ENCODE data around the gene KRT73. TPM values are rescaled to one million over a fixed set of nuclear protein-coding genes. Genes with fewer than 3 reads are reported as not detected.

The KRT73 gene
- total RNA-seq, 1 donor from 2014 or later, result not detected

- no peak for TF ChIP-seq CTCF (IDR thresholded peaks at IDR 0.05)
- no peaks in the 10 kb centered on the region for H3K9me3 Mint-ChIP-seq (ENCODE audit: low read depth)
- peaks cover 35% of the 10 kb centered on the region for H3K27me3 Mint-ChIP-seq (ENCODE audit: low read depth)
- no peaks in the 10 kb centered on the region for H3K36me3 Mint-ChIP-seq (ENCODE audit: low read depth)
- no peak overlapping the region for H3K4me3 Mint-ChIP-seq (ENCODE audit: unreplicated experiment)
- H3K4me1 Mint-ChIP-seq (ENCODE audit: low read depth), result no peaks in the 10 kb centered on the region
- H3K27ac Mint-ChIP-seq (ENCODE audit: unreplicated experiment), result no peak overlapping the region
- DNase-seq (ENCODE audit: low spot score), result no peak
These were observed 33.3 kb downstream of the KRT73 start for GRCh38 chr12:52585066-52585465.

DNA sequence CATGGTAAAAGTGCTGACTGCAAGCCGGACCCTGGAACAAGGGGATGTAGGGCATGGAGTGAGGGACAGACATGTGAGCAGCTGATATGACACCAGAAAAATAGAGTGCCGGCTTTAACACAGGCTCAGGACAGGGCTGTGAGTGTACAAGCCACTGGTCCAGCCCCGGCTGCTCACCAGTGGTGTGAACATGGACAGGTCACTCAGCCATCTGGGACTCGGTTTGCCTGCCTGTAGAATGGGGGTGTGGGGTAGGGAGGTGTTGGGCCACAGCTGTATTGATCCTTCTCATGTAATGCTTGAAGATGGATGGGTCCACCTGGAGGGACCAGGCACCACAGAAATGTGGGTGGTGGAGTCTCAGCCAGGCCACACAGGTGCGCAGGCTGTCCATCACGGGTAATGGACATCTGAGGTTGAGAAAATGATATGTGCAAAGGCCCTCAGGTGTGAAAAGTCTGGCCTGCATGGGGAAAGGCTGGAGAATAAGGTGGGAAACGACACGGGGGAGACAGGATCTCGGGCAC is 34.1 kb downstream of the KRT73 start:
- no peak for TF ChIP-seq CTCF (IDR thresholded peaks at IDR 0.05)
- peaks cover 32% of the 10 kb centered on the region for H3K27me3 Mint-ChIP-seq (ENCODE audit: low read depth)
- DNase-seq (ENCODE audit: low spot score), result peak; percentile 54
- no peaks in the 10 kb centered on the region for H3K36me3 Mint-ChIP-seq (ENCODE audit: low read depth)
- no peaks in the 10 kb centered on the region for H3K9me3 Mint-ChIP-seq (ENCODE audit: low read depth)
- no peak overlapping the region for H3K4me3 Mint-ChIP-seq (ENCODE audit: unreplicated experiment)
- H3K4me1 Mint-ChIP-seq (ENCODE audit: low read depth), result no peaks in the 10 kb centered on the region
- no peak overlapping the region for H3K27ac Mint-ChIP-seq (ENCODE audit: unreplicated experiment)

- Mint-ChIP-seq H3K27ac (ENCODE audit: unreplicated experiment) (no peak overlapping the region), H3K4me1 (ENCODE audit: low read depth) (no peaks in the 10 kb centered on the region), H3K27me3 (ENCODE audit: low read depth) (peaks cover 37% of the 10 kb centered on the region), H3K9me3 (ENCODE audit: low read depth) (no peaks in the 10 kb centered on the region), H3K4me3 (ENCODE audit: unreplicated experiment) (no peak overlapping the region), H3K36me3 (ENCODE audit: low read depth) (no peaks in the 10 kb centered on the region)
- DNase-seq (ENCODE audit: low spot score), result peak; percentile 55
- TF ChIP-seq CTCF (IDR thresholded peaks at IDR 0.05), result peak; percentile 87
These were observed 35.3 kb downstream of the KRT73 start for GRCh38 chr12:52582971-52583456.

GRCh38 chr12:52582486-52582885 is 35.9 kb downstream of the KRT73 start:
- Mint-ChIP-seq H3K9me3 (ENCODE audit: low read depth) (no peaks in the 10 kb centered on the region), H3K36me3 (ENCODE audit: low read depth) (no peaks in the 10 kb centered on the region), H3K27me3 (ENCODE audit: low read depth) (peaks cover 37% of the 10 kb centered on the region), H3K4me3 (ENCODE audit: unreplicated experiment) (no peak overlapping the region), H3K4me1 (ENCODE audit: low read depth) (no peaks in the 10 kb centered on the region), H3K27ac (ENCODE audit: unreplicated experiment) (no peak overlapping the region)
- no peak for TF ChIP-seq CTCF (IDR thresholded peaks at IDR 0.05)
- peak; percentile 20 for DNase-seq (ENCODE audit: low spot score)

DNA sequence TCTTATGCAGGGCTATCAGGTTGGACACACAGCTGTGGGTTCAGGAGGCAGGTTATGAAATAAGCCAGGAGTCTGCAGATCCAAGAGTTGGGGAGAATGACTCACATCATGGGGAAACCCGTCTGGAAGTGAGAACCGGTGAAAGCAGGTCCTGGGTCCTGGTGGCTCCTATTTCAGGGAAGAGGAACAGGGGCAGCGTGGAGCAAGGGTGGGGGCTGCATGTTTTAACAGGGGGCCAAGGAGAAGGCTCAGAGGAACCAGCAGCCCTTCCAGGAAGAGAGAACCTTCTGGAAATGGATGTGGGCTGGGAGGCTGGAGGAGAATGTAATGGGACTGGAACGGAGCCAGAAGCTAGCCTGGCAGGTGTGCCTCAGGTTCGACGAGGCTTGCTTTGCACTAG is 36.9 kb downstream of the KRT73 start:
- Mint-ChIP-seq H3K36me3 (ENCODE audit: low read depth) (no peaks in the 10 kb centered on the region), H3K4me1 (ENCODE audit: low read depth) (no peaks in the 10 kb centered on the region), H3K27me3 (ENCODE audit: low read depth) (peaks cover 35% of the 10 kb centered on the region), H3K9me3 (ENCODE audit: low read depth) (no peaks in the 10 kb centered on the region), H3K27ac (ENCODE audit: unreplicated experiment) (no peak overlapping the region), H3K4me3 (ENCODE audit: unreplicated experiment) (no peak overlapping the region)
- TF ChIP-seq CTCF (IDR thresholded peaks at IDR 0.05), result no peak
- DNase-seq (ENCODE audit: low spot score), result peak; percentile 43
